ENCODE data around the gene TMED4.
A peak's percentile ranks its signal among the peaks of the same experiment; 100 is the strongest.
"Not testable (repeated sequence)": the region's sequence is repeated elsewhere in the genome, so short reads cannot be mapped to it uniquely, and the experiment has no call there.

The TMED4 gene

GRCh38 chr7:44607141-44608068 is 25.4 kb upstream of the TMED4 start:
- no peak for DNase-seq (ENCODE audit: low read depth)

GRCh38 chr7:44606341-44607140 is 24.5 kb upstream of the TMED4 start, which contains the start of gene OGDH:
Gene OGDH (plus strand): TSS chr7:44606627. CDS start chr7:44624344, 17,717 bp downstream.
- peak; percentile 99 for DNase-seq (ENCODE audit: low read depth)

GRCh38 chr7:44604941-44605340 is 22.9 kb upstream of the TMED4 start:
- DNase-seq (ENCODE audit: low read depth): no peak

GRCh38 chr7:44603193-44603592 is 21.2 kb upstream of the TMED4 start:
- no peak for DNase-seq (ENCODE audit: low read depth)

GRCh38 chr7:44602576-44602910 is 20.5 kb upstream of the TMED4 start:
- DNase-seq (ENCODE audit: low read depth): no peak

GRCh38 chr7:44599222-44599621 is 17.2 kb upstream of the TMED4 start:
- no peak for DNase-seq (ENCODE audit: low read depth)

- DNase-seq (ENCODE audit: low read depth): not testable (repeated sequence)
Measured at GRCh38 chr7:44597181-44597580, 15.2 kb upstream of the TMED4 start.

GRCh38 chr7:44595934-44596635 is 14.1 kb upstream of the TMED4 start:
- DNase-seq (ENCODE audit: low read depth): no peak

GRCh38 chr7:44590910-44591309 is 8.9 kb upstream of the TMED4 start:
- DNase-seq (ENCODE audit: low read depth): no peak

GRCh38 chr7:44587843-44588711 is 6.0 kb upstream of the TMED4 start:
- peak; percentile 21 for DNase-seq (ENCODE audit: low read depth)

GRCh38 chr7:44583146-44583865 is 1.3 kb upstream of the TMED4 start:
- DNase-seq (ENCODE audit: low read depth): no peak

- DNase-seq (ENCODE audit: low read depth): no peak
Measured at GRCh38 chr7:44580945-44581878, 819 bp downstream of the TMED4 start.

- DNase-seq (ENCODE audit: low read depth): no peak
Measured at GRCh38 chr7:44576228-44576627, 5.8 kb downstream of the TMED4 start.

- DNase-seq (ENCODE audit: low read depth): no peak
Measured at GRCh38 chr7:44575054-44575453, 7.0 kb downstream of the TMED4 start.

GRCh38 chr7:44574287-44574872 is 7.7 kb downstream of the TMED4 start:
- DNase-seq (ENCODE audit: low read depth): no peak

- peak; percentile 87 for DNase-seq (ENCODE audit: low read depth)
Measured at GRCh38 chr7:44573464-44574286, 8.4 kb downstream of the TMED4 start, which contains the start of gene DDX56. Gene DDX56 (minus strand): TSS chr7:44573908. CDS start chr7:44573895, 13 bp downstream.

- no peak for DNase-seq (ENCODE audit: low read depth)
Measured at GRCh38 chr7:44572771-44573170, 9.3 kb downstream of the TMED4 start.

GRCh38 chr7:44569959-44570358 is 12.1 kb downstream of the TMED4 start:
- no peak for DNase-seq (ENCODE audit: low read depth)
